ENCODE measurements around the gene LDOC1.

LDOC1 gene

GRCh38 chrX:141176586-141177451 lies at the start of gene LDOC1:
LDOC1 (minus strand) TSS chrX:141177129; CDS start chrX:141177021, 108 bp downstream.
- TF ChIP-seq GATA2 (IDR thresholded peaks at IDR 0.05; ENCODE audit: low read depth, low read length) (no peak), GATA3 (IDR thresholded peaks at IDR 0.05; ENCODE audit: low read depth, low read length) (no peak)

- TF ChIP-seq GATA2 (IDR thresholded peaks at IDR 0.05; ENCODE audit: low read depth, low read length) (no peak), GATA3 (IDR thresholded peaks at IDR 0.05; ENCODE audit: low read depth, low read length) (no peak)
Measured at GRCh38 chrX:141221611-141222010, 44.7 kb upstream of the LDOC1 start.

- TF ChIP-seq GATA3 (IDR thresholded peaks at IDR 0.05; ENCODE audit: low read depth, low read length): no peak
Measured at GRCh38 chrX:141220342-141221008, 43.5 kb upstream of the LDOC1 start.

GRCh38 chrX:141214196-141214595 lies 37.3 kb upstream of the LDOC1 start:
- TF ChIP-seq GATA3 (IDR thresholded peaks at IDR 0.05; ENCODE audit: low read depth, low read length): no peak
- no peak for TF ChIP-seq GATA2 (IDR thresholded peaks at IDR 0.05; ENCODE audit: low read depth, low read length)

GRCh38 chrX:141201962-141202361 lies 25.0 kb upstream of the LDOC1 start:
- TF ChIP-seq GATA2 (IDR thresholded peaks at IDR 0.05; ENCODE audit: low read depth, low read length): no peak
- TF ChIP-seq GATA3 (IDR thresholded peaks at IDR 0.05; ENCODE audit: low read depth, low read length): no peak

- TF ChIP-seq GATA2 (IDR thresholded peaks at IDR 0.05; ENCODE audit: low read depth, low read length) (no peak), GATA3 (IDR thresholded peaks at IDR 0.05; ENCODE audit: low read depth, low read length) (no peak)
Measured at GRCh38 chrX:141185366-141185765, 8.4 kb upstream of the LDOC1 start.

- TF ChIP-seq GATA2 (IDR thresholded peaks at IDR 0.05; ENCODE audit: low read depth, low read length) (no peak), GATA3 (IDR thresholded peaks at IDR 0.05; ENCODE audit: low read depth, low read length) (no peak)
Measured at GRCh38 chrX:141183000-141183399, 6.1 kb upstream of the LDOC1 start.

GRCh38 chrX:141180851-141181250 lies 3.9 kb upstream of the LDOC1 start:
- TF ChIP-seq GATA2 (IDR thresholded peaks at IDR 0.05; ENCODE audit: low read depth, low read length) (no peak), GATA3 (IDR thresholded peaks at IDR 0.05; ENCODE audit: low read depth, low read length) (no peak)

GRCh38 chrX:141175786-141176185 lies 1.1 kb downstream of the LDOC1 start:
- TF ChIP-seq GATA2 (IDR thresholded peaks at IDR 0.05; ENCODE audit: low read depth, low read length) (no peak), GATA3 (IDR thresholded peaks at IDR 0.05; ENCODE audit: low read depth, low read length) (no peak)

- no peak for TF ChIP-seq GATA3 (IDR thresholded peaks at IDR 0.05; ENCODE audit: low read depth, low read length)
- no peak for TF ChIP-seq GATA2 (IDR thresholded peaks at IDR 0.05; ENCODE audit: low read depth, low read length)
Measured at GRCh38 chrX:141164406-141164805, 12.5 kb downstream of the LDOC1 start.

GRCh38 chrX:141158084-141158483 lies 18.8 kb downstream of the LDOC1 start:
- TF ChIP-seq GATA2 (IDR thresholded peaks at IDR 0.05; ENCODE audit: low read depth, low read length): no peak

- TF ChIP-seq GATA2 (IDR thresholded peaks at IDR 0.05; ENCODE audit: low read depth, low read length) (no peak), GATA3 (IDR thresholded peaks at IDR 0.05; ENCODE audit: low read depth, low read length) (no peak)
Measured at GRCh38 chrX:141142946-141143345, 34.0 kb downstream of the LDOC1 start.

GRCh38 chrX:141133272-141133671 lies 43.7 kb downstream of the LDOC1 start:
- TF ChIP-seq GATA2 (IDR thresholded peaks at IDR 0.05; ENCODE audit: low read depth, low read length): no peak
- TF ChIP-seq GATA3 (IDR thresholded peaks at IDR 0.05; ENCODE audit: low read depth, low read length): no peak

GRCh38 chrX:141127146-141127545 lies 49.8 kb downstream of the LDOC1 start:
- TF ChIP-seq GATA3 (IDR thresholded peaks at IDR 0.05; ENCODE audit: low read depth, low read length) (no peak), GATA2 (IDR thresholded peaks at IDR 0.05; ENCODE audit: low read depth, low read length) (no peak)

All from SH-SY5Y (cell line).